Keratinocyte (primary cell): ENCODE measurements around the gene MOB3B. TPM values are rescaled to one million over a fixed set of nuclear protein-coding genes. Genes with fewer than 3 reads are reported as not detected.

ENCODE experiments used
- DNase-seq: peaks from one replicate; pipeline ENCODE4 v3.0.0-alpha.2; 2011; ENCODE audit warnings: low read depth, missing footprints, low spot score
- FAIRE-seq: peaks from 2 replicates; lab custom pipeline; 2011; peaks lifted over from hg19 to GRCh38; lab: Jason Lieb, UNC
- H2AFZ ChIP-seq: 2 replicates; pipeline ENCODE4 v1.6.0; 2012; ENCODE audit warnings: low read length, control low read depth, inconsistent platforms; ENCODE audit not compliant: control insufficient read depth
- H3K27ac ChIP-seq: 2 replicates; pipeline ENCODE4 v1.5.1; 2011; ENCODE audit warnings: low read length; ENCODE audit not compliant: control insufficient read depth, insufficient read depth
- H3K27me3 ChIP-seq: 3 replicates; pipeline ENCODE4 v1.6.0; 2011; ENCODE audit warnings: low read length; ENCODE audit not compliant: control insufficient read depth, insufficient read depth; ENCODE audit errors: extremely low read depth
- H3K36me3 ChIP-seq, 2 experiments: 2 replicates in 1 of 2; 3 replicates in 1 of 2; pipeline ENCODE4 v1.5.1; 2011; ENCODE audit warnings: low read length in 2 of 2, mild to moderate bottlenecking in 1 of 2; ENCODE audit not compliant: control insufficient read depth in 2 of 2, insufficient read depth in 2 of 2; ENCODE audit errors: extremely low read depth in 1 of 2
- H3K4me1 ChIP-seq: 3 replicates; pipeline ENCODE4 v1.5.1; 2011; ENCODE audit warnings: low read length; ENCODE audit not compliant: control insufficient read depth, insufficient read depth; ENCODE audit errors: extremely low read depth
- H3K4me2 ChIP-seq: 3 replicates; pipeline ENCODE4 v1.6.0; 2011; ENCODE audit warnings: low read depth, low read length; ENCODE audit not compliant: control insufficient read depth, insufficient read depth; ENCODE audit errors: extremely low read depth
- H3K4me3 ChIP-seq, 3 experiments: fragments of 200-600 bp in 1 of 3; sonication (generic) in 1 of 3; 2 replicates in 2 of 3; 3 replicates in 1 of 3; pipeline ENCODE4 v1.5.1; 2011 to 2016; ENCODE audit warnings: low read length in 3 of 3, mild to moderate bottlenecking in 3 of 3, control low read depth in 2 of 3, inconsistent platforms in 1 of 3, low read depth in 1 of 3, mixed read lengths in 1 of 3, mixed run types in 1 of 3, moderate library complexity in 1 of 3; ENCODE audit not compliant: control insufficient read depth in 2 of 3, insufficient read depth in 2 of 3; ENCODE audit errors: extremely low read depth in 1 of 3
- H3K79me2 ChIP-seq: 2 replicates; pipeline ENCODE4 v1.6.0; 2012; ENCODE audit warnings: low read length; ENCODE audit not compliant: control insufficient read depth, insufficient read depth
- H3K9ac ChIP-seq: 3 replicates; pipeline ENCODE4 v1.6.0; 2011; ENCODE audit warnings: low read length; ENCODE audit not compliant: control insufficient read depth, insufficient read depth; ENCODE audit errors: extremely low read depth
- H3K9me1 ChIP-seq: 3 replicates; pipeline ENCODE4 v1.6.0; 2011; ENCODE audit warnings: low read length; ENCODE audit not compliant: control insufficient read depth, insufficient read depth; ENCODE audit errors: extremely low read depth
- H3K9me3 ChIP-seq: 2 replicates; pipeline ENCODE4 v1.5.1; 2012; ENCODE audit warnings: low read depth, low read length; ENCODE audit not compliant: control insufficient read depth
- H4K20me1 ChIP-seq: 3 replicates; pipeline ENCODE4 v1.6.0; 2011; ENCODE audit warnings: low read length; ENCODE audit not compliant: control insufficient read depth, insufficient read depth; ENCODE audit errors: extremely low read depth
- CTCF ChIP-seq, 3 experiments: IDR thresholded peaks in 1 of 3; conservative IDR thresholded peaks in 1 of 3; optimal IDR thresholded peaks in 1 of 3; 2 replicates in 2 of 3; 3 replicates in 1 of 3; pipeline versions ENCODE3 to v1.5.1; 2011; ENCODE audit warnings: low read length in 3 of 3, mild to moderate bottlenecking in 3 of 3, moderate library complexity in 2 of 3, control low read depth in 1 of 3, inconsistent platforms in 1 of 3; ENCODE audit not compliant: insufficient read depth in 2 of 3; ENCODE audit errors: extremely low read depth in 1 of 3
- EZH2 ChIP-seq: IDR thresholded peaks from one replicate; pipeline ENCODE4 v1.6.1; 2012; ENCODE audit warnings: inconsistent platforms, mild to moderate bottlenecking, low read length, moderate library complexity
- dilution Hi-C: fragments of 300-500 bp; cut with MboI; formaldehyde crosslinking; loops from one replicate; pipeline ENCODE4 v1.7.0; 2020; ENCODE audit warnings: low sequenced_read_pairs; ENCODE audit not compliant: extremely low pct_ligation_motif_present
- polyA plus RNA-seq, 5 experiments: library from polyadenylated mRNA; depleted of rRNA in 3 of 5; stranded (reverse) in 3 of 5; stranded (forward) in 1 of 5; unstranded in 1 of 5; fragments of >200 nt; gene quantifications; 1 replicate in 1 of 5; 2 replicates in 3 of 5; 3 replicates in 1 of 5; pipeline versions ENCODE4 v1.2.1 to v1.2.3, GENCODE V29; 2011 to 2012; ENCODE audit warnings: missing spikeins in 2 of 5, low read depth in 1 of 5, low replicate concordance in 1 of 5

MOB3B gene
- polyA plus RNA-seq, 1 donor (not counting 4 experiments of a cell fraction or from before 2014, with no cell fraction given) = 35.3 TPM

- Histone ChIP-seq H3K4me1 (peaks cover 25% of the 10 kb centered on the region), H3K27me3 (no peaks in the 10 kb centered on the region), H3K9ac (no peak overlapping the region), H3K4me2 (no peak overlapping the region), H4K20me1 (no peaks in the 10 kb centered on the region), H2AFZ (no peak overlapping the region), H3K27ac (no peak overlapping the region), H3K9me3 (no peaks in the 10 kb centered on the region), H3K79me2 (peaks cover 5% of the 10 kb centered on the region), H3K9me1 (no peaks in the 10 kb centered on the region), H3K4me3 (no peak overlapping the region), H3K36me3 (no peaks in the 10 kb centered on the region)
- no peak for TF ChIP-seq EZH2
- no peak for TF ChIP-seq CTCF (optimal IDR thresholded peaks at IDR 0.05 in 1 of 3, IDR thresholded peaks at IDR 0.05 in 1 of 3, conservative IDR thresholded peaks at IDR 0.05 in 1 of 3; ENCODE audit: extremely low read depth in 1 of 3, insufficient read depth in 2 of 3, low read length in 3 of 3)
- dilution Hi-C loops = loop anchor here (25.0 kb wide), 1 partner anchor 197 kb away; no protein-coding TSS in a partner anchor
- no peak for DNase-seq
- FAIRE-seq = no peak
Measured at GRCh38 chr9:27534658-27535209, 5.1 kb upstream of the MOB3B start.

GRCh38 chr9:27534131-27534530 lies 4.5 kb upstream of the MOB3B start:
- TF ChIP-seq CTCF (optimal IDR thresholded peaks at IDR 0.05 in 1 of 3, IDR thresholded peaks at IDR 0.05 in 1 of 3, conservative IDR thresholded peaks at IDR 0.05 in 1 of 3; ENCODE audit: extremely low read depth in 1 of 3, insufficient read depth in 2 of 3, low read length in 3 of 3) (no peak), EZH2 (no peak)
- no peak overlapping the region for H3K27ac ChIP-seq
- no peak for FAIRE-seq

More at GRCh38 chr9:27534131-27534530, 4.5 kb upstream of the MOB3B start:
- Histone ChIP-seq H3K4me3 (no peak overlapping the region), H3K4me2 (no peak overlapping the region), H3K9me3 (no peaks in the 10 kb centered on the region), H2AFZ (no peak overlapping the region), H3K9me1 (no peaks in the 10 kb centered on the region), H3K79me2 (peaks cover 9% of the 10 kb centered on the region), H3K4me1 (peaks cover 22% of the 10 kb centered on the region), H3K36me3 (no peaks in the 10 kb centered on the region), H4K20me1 (no peaks in the 10 kb centered on the region), H3K27me3 (no peaks in the 10 kb centered on the region), H3K9ac (no peak overlapping the region)
- DNase-seq = no peak
- dilution Hi-C loops = loop anchor here (25.0 kb wide), 1 partner anchor 197 kb away; no protein-coding TSS in a partner anchor
